ENCODE measurements around the gene MAPK8.

MAPK8 gene

GRCh38 chr10:48294431-48294830 is 12.0 kb upstream of the MAPK8 start:
- no peak for DNase-seq

GRCh38 chr10:48296576-48297098 is 9.8 kb upstream of the MAPK8 start:
- no peak for DNase-seq

GRCh38 chr10:48299066-48299465 is 7.4 kb upstream of the MAPK8 start:
- DNase-seq: no peak

GRCh38 chr10:48299692-48300091 is 6.8 kb upstream of the MAPK8 start:
- no peak for DNase-seq

GRCh38 chr10:48300556-48300955 is 5.9 kb upstream of the MAPK8 start:
- DNase-seq: no peak

GRCh38 chr10:48302515-48303476 is 3.7 kb upstream of the MAPK8 start:
- DNase-seq: no peak

- no peak for DNase-seq
Measured at GRCh38 chr10:48305905-48306264, 592 bp upstream of the MAPK8 start.

- DNase-seq: peak; percentile 79
Measured at GRCh38 chr10:48306870-48307710, 613 bp downstream of the MAPK8 start.

GRCh38 chr10:48307711-48308018 is 1.2 kb downstream of the MAPK8 start:
- peak; percentile 3 for DNase-seq

- DNase-seq: peak; percentile 21
Measured at GRCh38 chr10:48309711-48310226, 3.3 kb downstream of the MAPK8 start.

GRCh38 chr10:48314107-48314506 is 7.6 kb downstream of the MAPK8 start:
- DNase-seq: no peak

- DNase-seq: peak; percentile 16
Measured at GRCh38 chr10:48316236-48316635, 9.8 kb downstream of the MAPK8 start.

- no peak for DNase-seq
Measured at GRCh38 chr10:48317321-48317990, 11.0 kb downstream of the MAPK8 start.

GRCh38 chr10:48322017-48322416 is 15.5 kb downstream of the MAPK8 start:
- DNase-seq: no peak

- no peak for DNase-seq
Measured at GRCh38 chr10:48324580-48324979, 18.1 kb downstream of the MAPK8 start.

- DNase-seq: no peak
Measured at GRCh38 chr10:48330269-48330668, 23.8 kb downstream of the MAPK8 start.

- no peak for DNase-seq
Measured at GRCh38 chr10:48331436-48331835, 25.0 kb downstream of the MAPK8 start.

GRCh38 chr10:48332166-48332870 is 25.8 kb downstream of the MAPK8 start:
- DNase-seq: peak; percentile 48

GRCh38 chr10:48332871-48333216 is 26.4 kb downstream of the MAPK8 start:
- DNase-seq: peak; percentile 50

- DNase-seq: no peak
Measured at GRCh38 chr10:48333856-48334255, 27.4 kb downstream of the MAPK8 start.

- no peak for DNase-seq
Measured at GRCh38 chr10:48335788-48336187, 29.3 kb downstream of the MAPK8 start.

- DNase-seq: no peak
Measured at GRCh38 chr10:48336978-48337599, 30.6 kb downstream of the MAPK8 start.

Data from NCI-H69 (cell line).